Measurements from ENCODE around the gene SERINC3.

Gene SERINC3

DNA sequence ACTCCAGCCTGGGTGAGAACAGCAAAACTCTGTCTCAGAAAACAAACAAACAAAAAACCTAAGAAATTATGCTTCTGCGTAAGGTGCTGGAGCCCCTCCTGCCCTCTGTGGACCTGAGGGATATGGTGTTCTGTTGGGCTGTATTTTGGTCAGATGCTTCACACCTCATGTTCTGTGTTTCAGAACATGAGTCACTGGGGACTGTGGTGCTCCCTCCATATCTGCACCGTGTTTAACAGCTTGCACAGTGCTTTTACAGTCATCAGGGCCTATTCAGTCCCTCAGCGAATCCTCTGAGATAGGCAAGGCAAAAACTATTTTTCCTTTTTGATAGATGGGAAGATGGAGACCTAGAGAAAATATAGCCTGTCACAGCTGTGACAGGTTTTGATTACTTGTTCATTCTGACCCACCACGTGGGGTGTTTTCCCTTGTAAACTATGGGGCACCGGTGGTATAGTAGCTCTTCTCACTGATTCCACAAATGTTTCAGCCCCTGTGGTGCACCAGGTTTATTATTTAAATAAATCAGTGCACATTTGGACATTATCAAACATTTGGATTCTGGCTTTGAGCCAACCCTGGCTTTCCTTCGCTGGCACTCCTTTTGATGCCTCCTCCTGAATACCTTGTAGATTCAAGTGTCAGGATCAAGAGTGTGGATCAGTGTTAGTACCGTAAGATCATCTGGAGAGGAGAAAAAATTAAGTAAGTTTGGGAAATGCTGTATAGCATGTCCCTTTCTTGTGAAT is 36.6 kb downstream of the SERINC3 start:
- Histone ChIP-seq H3K4me3 (ENCODE audit: low read depth, low read length) (no peak overlapping the region), H3K27me3 (ENCODE audit: insufficient read depth, low read depth, severe bottlenecking) (no peaks in the 10 kb centered on the region), H3K9me3 (ENCODE audit: severe bottlenecking) (no peaks in the 10 kb centered on the region), H3K27ac (no peak overlapping the region), H3K36me3 (peaks cover 18% of the 10 kb centered on the region)
- DNase-seq: no peak
- TF ChIP-seq, protein P1, sequence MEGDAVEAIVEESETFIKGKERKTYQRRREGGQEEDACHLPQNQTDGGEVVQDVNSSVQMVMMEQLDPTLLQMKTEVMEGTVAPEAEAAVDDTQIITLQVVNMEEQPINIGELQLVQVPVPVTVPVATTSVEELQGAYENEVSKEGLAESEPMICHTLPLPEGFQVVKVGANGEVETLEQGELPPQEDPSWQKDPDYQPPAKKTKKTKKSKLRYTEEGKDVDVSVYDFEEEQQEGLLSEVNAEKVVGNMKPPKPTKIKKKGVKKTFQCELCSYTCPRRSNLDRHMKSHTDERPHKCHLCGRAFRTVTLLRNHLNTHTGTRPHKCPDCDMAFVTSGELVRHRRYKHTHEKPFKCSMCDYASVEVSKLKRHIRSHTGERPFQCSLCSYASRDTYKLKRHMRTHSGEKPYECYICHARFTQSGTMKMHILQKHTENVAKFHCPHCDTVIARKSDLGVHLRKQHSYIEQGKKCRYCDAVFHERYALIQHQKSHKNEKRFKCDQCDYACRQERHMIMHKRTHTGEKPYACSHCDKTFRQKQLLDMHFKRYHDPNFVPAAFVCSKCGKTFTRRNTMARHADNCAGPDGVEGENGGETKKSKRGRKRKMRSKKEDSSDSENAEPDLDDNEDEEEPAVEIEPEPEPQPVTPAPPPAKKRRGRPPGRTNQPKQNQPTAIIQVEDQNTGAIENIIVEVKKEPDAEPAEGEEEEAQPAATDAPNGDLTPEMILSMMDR (IDR thresholded peaks at IDR 0.05; ENCODE audit: low read depth, low read length): no peak

DNA sequence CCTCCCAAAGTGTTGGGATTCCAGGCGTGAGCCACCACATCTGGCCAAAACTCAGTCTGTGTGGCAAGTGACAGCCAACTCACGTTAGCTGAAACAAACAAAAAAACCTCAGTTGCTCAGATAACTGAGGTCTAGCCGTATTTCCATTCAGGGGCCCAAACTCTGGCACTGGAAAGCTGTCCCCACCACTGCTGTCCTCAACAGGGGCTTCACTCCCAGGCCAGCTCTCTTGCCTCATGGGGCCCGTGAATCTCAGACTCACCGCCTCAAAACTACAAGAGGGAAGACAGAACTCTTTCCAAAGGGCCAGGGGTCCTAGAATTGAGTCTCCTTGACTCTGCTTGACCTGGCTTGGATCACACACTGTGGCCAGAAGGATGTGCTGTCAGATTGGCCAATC is 38.8 kb downstream of the SERINC3 start:
- Histone ChIP-seq H3K27me3 (ENCODE audit: insufficient read depth, low read depth, severe bottlenecking) (no peaks in the 10 kb centered on the region), H3K9me3 (ENCODE audit: severe bottlenecking) (no peaks in the 10 kb centered on the region), H3K36me3 (peaks cover 2% of the 10 kb centered on the region), H3K27ac (no peak overlapping the region), H3K4me3 (ENCODE audit: low read depth, low read length) (no peak overlapping the region)
- TF ChIP-seq, protein P1 (IDR thresholded peaks at IDR 0.05; ENCODE audit: low read depth, low read length): no peak
- DNase-seq: no peak

DNA sequence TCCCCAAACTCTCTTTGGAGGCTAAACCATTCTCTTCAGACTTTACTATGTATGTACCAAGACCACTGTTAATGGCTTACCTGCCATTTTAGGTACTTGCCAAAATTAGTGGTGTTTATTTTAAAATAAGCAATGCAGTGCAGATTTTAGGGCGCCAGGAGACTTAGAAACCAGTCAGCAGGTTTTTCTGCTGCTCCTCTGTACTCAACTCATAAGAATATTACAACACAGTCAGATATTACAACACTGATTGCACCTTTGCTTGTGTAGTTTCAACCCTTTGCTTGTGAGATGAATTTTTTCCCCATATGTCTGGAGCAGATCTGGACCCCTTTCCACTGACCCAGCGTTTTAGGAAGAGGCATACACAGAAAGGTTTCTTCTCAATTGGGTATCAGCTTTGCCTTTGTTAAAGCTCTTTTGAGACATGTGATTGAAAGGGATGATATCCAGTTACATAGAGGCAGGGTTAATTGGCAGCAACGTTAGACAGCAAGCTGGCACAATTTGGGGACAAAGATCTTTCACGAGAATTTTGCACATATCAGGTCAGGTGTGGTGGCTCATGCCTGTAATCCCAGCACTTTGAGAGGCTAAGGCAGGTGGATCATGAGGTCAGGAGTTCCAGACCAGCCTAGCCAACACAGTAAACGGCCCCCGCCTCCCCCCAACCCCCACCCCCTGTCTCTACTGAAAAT is 40.0 kb downstream of the SERINC3 start:
- Histone ChIP-seq H3K36me3 (peaks cover 2% of the 10 kb centered on the region), H3K9me3 (ENCODE audit: severe bottlenecking) (no peaks in the 10 kb centered on the region)
- TF ChIP-seq, protein P1 (IDR thresholded peaks at IDR 0.05; ENCODE audit: low read depth, low read length): no peak

DNA sequence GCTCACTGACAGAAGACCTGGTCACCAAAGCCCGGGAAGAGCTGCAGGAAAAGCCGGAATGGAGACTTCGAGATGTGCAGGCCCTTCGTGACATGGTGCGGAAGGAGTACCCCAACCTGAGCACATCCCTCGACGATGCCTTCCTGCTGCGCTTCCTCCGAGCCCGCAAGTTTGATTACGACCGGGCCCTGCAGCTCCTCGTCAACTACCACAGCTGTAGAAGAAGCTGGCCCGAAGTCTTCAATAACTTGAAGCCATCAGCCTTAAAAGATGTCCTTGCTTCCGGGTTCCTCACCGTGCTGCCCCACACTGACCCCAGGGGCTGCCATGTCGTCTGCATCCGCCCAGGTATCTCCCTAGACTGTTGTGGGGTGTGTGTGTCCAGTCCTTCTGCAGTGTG is 41.8 kb downstream of the SERINC3 start:
- Histone ChIP-seq H3K9me3 (ENCODE audit: severe bottlenecking) (no peaks in the 10 kb centered on the region), H3K27me3 (ENCODE audit: insufficient read depth, low read depth, severe bottlenecking) (no peaks in the 10 kb centered on the region), H3K27ac (no peak overlapping the region), H3K4me3 (ENCODE audit: low read depth, low read length) (no peak overlapping the region), H3K36me3 (peaks cover 2% of the 10 kb centered on the region)
- TF ChIP-seq, protein P1 (IDR thresholded peaks at IDR 0.05; ENCODE audit: low read depth, low read length): no peak
- no peak for DNase-seq

More for the DNA sequence above, 40.0 kb downstream of the SERINC3 start:
- DNase-seq: no peak
- Histone ChIP-seq H3K27me3 (ENCODE audit: insufficient read depth, low read depth, severe bottlenecking) (no peaks in the 10 kb centered on the region), H3K4me3 (ENCODE audit: low read depth, low read length) (no peak overlapping the region), H3K27ac (no peak overlapping the region)

DNA sequence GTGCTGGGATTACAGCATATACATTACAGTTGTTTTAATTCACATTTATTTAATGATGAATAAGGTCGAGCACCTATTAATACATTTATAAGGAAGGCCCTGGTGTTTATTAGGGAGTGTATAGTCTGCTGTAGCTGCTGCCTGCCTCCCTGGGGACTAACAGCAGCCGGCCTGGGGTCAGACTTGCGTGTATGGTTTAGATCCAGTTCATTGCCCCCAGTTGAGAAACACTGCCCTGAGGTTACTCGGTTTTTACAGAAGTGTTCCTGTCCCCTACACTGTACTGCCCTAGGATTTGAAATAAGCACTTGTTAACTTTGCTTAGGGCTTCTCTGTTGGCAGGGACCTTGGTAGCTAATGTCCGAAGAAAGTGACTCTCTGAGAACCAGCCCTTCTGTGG is 42.2 kb downstream of the SERINC3 start:
- Histone ChIP-seq H3K9me3 (ENCODE audit: severe bottlenecking) (peaks cover 5% of the 10 kb centered on the region), H3K36me3 (peaks cover 2% of the 10 kb centered on the region), H3K27ac (no peak overlapping the region), H3K27me3 (ENCODE audit: insufficient read depth, low read depth, severe bottlenecking) (no peaks in the 10 kb centered on the region), H3K4me3 (ENCODE audit: low read depth, low read length) (no peak overlapping the region)
- DNase-seq: no peak
- TF ChIP-seq, protein P1 (IDR thresholded peaks at IDR 0.05; ENCODE audit: low read depth, low read length): no peak
